CD4-positive, alpha-beta T cell treated with Interleukin-4 for 1 hour (primary cell): ENCODE measurements around the gene PIGR.

ENCODE experiments used
- DNase-seq, 2 donors: peaks; one replicate each; pipeline ENCODE4 v3.0.0-alpha.2; 2020 to 2022

The PIGR gene

DNA sequence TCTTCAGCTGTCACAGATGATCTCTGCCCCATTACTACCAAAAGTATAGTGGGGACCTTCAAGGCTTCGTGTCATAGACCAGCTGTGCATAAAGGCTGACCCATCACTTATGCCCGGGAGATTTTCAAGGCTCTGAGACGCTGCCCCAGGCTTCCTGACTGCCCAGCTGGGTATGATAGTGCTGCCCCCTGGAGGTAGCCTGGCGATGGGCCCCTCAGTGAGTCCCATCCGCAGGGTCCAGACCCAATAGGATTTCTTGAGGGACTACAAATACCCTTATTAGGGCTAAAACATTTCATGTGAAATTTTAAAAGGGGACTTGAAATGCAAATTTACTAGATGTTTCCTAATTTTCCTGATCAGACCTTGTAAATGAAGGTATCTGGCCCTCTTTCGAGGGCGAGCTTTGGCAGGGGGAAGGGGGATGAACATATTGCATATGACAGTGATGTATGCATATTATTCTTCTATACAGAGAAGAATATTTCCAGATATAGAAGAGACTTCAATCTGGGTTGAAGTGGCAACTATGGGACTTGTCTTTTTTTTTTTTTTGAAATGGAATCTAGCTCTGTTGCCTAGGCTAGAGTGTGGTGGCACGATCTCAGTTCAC lies 12.8 kb downstream of the PIGR start:
- DNase-seq, result peak; percentile 75

DNA sequence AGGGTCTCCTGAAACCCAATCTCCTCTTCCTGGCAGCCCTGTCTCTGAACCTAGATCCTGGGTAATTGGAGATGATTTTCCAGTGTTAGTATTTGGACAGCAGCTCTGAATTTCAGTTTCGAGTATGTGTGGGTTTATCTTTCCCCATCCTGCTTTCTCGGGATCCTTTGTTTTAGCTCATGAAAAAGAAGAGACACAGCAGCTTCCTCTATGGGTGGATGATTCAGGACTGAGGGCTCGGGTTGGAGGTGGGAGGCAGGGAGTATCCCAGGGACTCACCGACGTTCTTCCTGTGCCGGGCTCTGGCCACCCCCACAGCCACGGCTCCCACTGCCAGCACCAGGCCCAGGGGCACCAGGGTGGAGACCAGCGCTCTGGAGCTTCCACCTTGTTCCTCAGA lies 14.1 kb downstream of the PIGR start:
- DNase-seq, result no peak

DNA sequence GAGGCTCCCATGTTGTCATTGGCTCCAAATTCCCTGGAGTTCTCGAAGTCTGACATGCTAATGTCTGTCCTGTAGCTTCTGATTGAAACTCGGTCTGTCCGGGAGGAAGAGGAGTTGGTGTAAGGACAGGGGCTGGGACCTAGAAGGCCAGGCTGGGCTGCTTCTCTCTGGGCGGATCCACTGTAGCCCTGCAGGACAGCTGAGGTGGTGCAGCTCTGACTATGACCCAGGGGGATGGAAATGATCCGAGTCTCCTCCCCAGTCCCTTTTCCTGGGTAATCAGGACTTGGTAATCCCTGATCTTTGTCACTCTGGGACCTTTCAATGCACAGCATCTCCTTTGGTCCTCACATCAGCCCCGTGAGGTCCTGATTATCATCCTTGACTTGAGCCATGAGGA lies 14.6 kb downstream of the PIGR start:
- no peak for DNase-seq

DNA sequence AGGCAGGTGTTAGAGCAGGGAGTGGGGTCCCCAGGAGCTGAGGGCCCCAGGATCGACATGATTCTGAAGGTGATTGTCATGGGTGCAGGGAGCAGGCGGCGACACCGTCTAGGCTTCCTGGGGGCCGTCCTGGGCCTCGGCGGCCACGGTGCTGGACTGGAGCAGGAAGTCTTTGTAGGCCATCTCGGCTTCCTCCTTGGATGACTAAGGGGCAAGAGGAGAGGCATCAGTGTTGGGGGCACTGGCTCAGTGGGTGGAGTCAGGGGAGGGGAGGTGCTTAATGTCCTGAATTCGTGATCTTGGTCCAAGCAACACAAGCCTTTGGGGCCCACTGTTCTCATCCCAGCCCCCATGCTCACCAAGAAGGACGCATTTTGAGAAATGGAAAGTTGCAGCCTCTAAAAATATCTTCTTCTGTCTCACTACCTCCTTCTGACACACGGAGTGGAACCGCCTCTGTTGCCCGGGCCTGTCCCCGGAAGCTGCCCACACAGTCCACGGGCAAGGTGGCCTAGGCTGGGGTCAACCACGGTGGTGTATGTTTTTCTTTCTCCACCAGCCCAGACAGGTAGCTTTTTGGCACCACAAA lies 16.0 kb downstream of the PIGR start:
- peak; percentile 39 to 68 for DNase-seq

- no peak for DNase-seq
Observed at GRCh38 chr1:206929524-206929923, 16.7 kb downstream of the PIGR start.

- no peak for DNase-seq
Observed at GRCh38 chr1:206926286-206926685, 20.0 kb downstream of the PIGR start.

DNA sequence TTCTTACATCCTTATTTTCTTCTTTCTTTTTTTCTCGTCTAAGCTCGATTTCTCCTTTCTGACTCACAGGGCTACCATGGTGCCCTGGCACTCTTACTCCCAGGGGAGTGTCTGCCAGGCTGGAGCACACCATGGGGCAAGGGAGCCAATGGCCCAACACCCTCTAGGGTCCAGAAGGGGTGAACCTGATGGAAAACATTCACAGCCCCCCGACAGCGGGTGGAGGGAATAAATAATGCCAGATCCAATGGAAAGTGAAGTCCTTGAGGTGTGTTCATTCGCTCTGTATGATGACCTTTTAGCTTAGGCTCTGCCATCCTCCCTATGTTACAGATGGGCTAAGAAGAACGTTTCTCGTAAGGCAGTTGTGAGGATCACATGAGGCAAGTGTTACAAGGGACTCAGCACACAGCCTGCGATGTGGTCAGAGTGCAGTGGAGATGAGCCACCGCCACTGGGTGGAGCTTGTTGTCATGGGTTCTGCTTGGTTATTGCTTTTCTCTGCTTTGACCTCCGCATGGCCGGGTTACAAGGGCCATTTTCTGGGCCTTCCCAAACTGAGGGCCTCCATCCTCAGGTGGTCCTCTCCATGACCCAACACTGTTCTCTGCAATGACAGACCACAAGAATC lies 21.0 kb downstream of the PIGR start:
- peak; percentile 76 to 84 for DNase-seq

DNA sequence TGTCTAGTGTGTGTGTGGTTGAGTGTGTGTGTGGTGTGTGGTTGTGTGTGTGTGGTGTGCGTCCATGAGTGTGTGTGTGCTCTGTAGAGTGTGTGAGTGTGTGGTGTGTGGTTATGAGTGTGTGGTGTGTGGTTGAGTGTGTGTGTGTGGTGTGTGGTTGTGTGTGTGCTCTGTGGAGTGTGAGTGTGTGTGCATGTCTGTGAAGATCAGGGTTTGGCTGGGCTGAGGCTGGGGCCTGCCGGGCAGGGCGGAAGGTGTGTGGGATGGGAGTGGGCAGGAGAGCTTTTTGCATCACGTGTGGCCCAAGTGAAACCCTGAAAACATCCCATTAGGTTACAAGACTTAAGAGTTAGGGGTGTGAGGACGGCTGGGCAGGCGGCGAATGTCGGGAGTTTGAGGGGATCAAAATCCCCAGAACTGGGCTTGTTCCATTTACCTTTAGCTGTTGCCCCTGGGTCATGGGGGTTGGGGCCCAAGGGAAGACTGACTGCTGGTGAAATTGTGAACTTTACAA lies 21.6 kb downstream of the PIGR start:
- DNase-seq, result peak; percentile 45

GRCh38 chr1:206923961-206924557 lies 22.2 kb downstream of the PIGR start:
- DNase-seq, result peak in 1 of 2 donors; percentile 34

GRCh38 chr1:206923009-206923960 lies 23.0 kb downstream of the PIGR start:
- DNase-seq, result peak; percentile 78 to 86

DNA sequence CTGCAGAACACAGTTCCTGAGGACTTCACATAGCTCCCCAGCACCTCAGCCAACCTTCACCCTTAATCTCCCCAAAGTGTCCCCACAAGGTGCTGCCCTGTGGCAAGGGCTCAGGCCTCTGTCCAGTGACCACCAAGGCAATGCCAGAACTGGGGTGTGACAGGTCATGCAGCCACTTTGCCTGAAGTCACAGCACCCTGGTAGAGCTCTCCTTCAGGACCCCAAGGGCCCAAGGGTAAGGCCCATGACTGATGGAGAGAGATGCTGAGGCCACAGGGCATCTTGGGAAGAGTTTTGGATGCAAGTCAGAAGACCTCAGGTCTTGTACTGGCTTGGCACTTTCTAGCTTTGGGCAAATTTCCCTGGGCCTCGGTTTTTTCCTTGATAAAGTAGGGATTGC lies 23.7 kb downstream of the PIGR start:
- DNase-seq, result no peak

GRCh38 chr1:206921772-206922265 lies 24.4 kb downstream of the PIGR start, which contains the start of gene FCMR:
TSS of gene FCMR (minus strand) at chr1:206921941. CDS start at chr1:206921854, 87 bp downstream.
- DNase-seq, result peak; percentile 65 to 75

GRCh38 chr1:206918076-206918475 lies 28.2 kb downstream of the PIGR start:
- no peak for DNase-seq

- no peak for DNase-seq
Observed at GRCh38 chr1:206916000-206916709, 30.1 kb downstream of the PIGR start.

GRCh38 chr1:206915030-206915735 lies 31.1 kb downstream of the PIGR start:
- DNase-seq, result no peak

- DNase-seq, result no peak
Observed at GRCh38 chr1:206913766-206914537, 32.3 kb downstream of the PIGR start.

GRCh38 chr1:206912445-206913095 lies 33.7 kb downstream of the PIGR start:
- DNase-seq, result peak; percentile 77 to 81

- peak; percentile 44 to 70 for DNase-seq
Observed at GRCh38 chr1:206911064-206911663, 35.1 kb downstream of the PIGR start.

- DNase-seq, result no peak
Observed at GRCh38 chr1:206909883-206910318, 36.4 kb downstream of the PIGR start.
